Peyer's patch (tissue), 4 donors: ENCODE data around the gene IFITM2.

Experiments
- POLR2A ChIP-seq, 2 donors: fragments of 450-650 bp; IDR thresholded peaks; one replicate each; pipeline ENCODE4 v1.5.1; 2017; ENCODE audit warnings: antibody characterized with exemption in 2 of 2, mild to moderate bottlenecking in 2 of 2, moderate library complexity in 2 of 2
- TF ChIP-seq, protein P1 (sequence below), 6 experiments: fragments of 450-650 bp in 4 of 6; fragments of 200-600 bp in 2 of 6; sonication (generic) in 1 of 6; IDR thresholded peaks; one replicate each; pipeline ENCODE4 v1.5.1; 2017 to 2019; ENCODE audit warnings: antibody characterized with exemption in 6 of 6, mild to moderate bottlenecking in 3 of 6, moderate library complexity in 1 of 6

DNA sequence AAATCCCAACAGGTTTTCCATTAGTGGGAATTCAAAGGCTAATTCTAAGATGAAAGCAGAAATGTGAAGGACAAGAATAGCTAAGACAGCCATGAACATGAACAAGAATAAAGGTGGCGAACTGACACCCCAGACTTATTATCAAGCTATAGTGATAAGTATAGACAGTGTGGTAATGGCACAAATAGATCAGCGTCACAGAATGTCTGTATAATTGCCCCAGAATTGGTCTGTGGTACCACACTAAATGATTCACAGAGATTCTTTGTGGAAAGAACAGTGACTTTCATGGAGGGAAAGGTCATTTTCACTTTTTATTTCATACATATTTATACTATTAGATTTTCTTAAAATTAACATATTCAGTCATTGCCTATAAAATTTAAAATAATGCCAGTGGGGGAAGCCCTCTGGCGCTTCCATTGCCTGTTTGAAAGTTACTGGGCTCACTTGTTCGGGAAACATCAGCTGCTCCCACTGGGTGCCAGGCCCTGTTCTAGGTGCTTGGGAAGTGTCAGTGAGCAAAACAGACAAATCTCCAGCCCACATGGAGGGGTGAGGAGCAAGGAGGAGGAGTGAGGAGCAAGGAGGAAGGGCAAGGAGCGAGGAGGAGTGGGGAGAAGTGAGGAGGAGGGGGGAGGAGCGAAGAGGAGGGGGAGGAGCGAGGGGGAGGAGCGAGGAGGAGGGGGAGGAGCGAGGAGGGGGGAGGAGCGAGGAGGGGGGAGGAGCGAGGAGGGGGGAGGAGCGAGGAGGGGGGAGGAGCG lies 40.8 kb upstream of the IFITM2 start:
- TF ChIP-seq, protein P1, sequence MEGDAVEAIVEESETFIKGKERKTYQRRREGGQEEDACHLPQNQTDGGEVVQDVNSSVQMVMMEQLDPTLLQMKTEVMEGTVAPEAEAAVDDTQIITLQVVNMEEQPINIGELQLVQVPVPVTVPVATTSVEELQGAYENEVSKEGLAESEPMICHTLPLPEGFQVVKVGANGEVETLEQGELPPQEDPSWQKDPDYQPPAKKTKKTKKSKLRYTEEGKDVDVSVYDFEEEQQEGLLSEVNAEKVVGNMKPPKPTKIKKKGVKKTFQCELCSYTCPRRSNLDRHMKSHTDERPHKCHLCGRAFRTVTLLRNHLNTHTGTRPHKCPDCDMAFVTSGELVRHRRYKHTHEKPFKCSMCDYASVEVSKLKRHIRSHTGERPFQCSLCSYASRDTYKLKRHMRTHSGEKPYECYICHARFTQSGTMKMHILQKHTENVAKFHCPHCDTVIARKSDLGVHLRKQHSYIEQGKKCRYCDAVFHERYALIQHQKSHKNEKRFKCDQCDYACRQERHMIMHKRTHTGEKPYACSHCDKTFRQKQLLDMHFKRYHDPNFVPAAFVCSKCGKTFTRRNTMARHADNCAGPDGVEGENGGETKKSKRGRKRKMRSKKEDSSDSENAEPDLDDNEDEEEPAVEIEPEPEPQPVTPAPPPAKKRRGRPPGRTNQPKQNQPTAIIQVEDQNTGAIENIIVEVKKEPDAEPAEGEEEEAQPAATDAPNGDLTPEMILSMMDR (IDR thresholded peaks at IDR 0.05): no peak
- TF ChIP-seq POLR2A (IDR thresholded peaks at IDR 0.05): no peak
